ENCODE measurements around the gene PARD3B.

DNA sequence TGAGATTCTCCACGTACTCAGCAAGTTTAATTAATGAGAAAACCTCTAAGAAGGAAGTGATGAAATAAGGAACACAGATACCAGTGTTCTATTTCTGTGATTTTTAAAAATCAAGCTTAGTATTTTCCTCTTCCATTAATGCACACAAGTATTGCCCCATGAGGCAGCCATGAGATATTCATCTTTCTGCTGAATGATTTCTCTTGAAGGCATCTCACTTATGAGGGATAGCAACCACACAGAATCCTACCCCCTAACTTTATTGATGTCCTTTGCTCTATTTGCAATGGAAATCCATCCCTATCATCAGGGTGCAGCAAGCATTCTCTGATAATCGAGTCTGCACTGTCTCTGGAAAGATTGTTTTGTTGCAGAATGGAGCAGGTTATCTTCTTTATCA lies 893.0 kb downstream of the PARD3B start:
- TF ChIP-seq, protein P1, sequence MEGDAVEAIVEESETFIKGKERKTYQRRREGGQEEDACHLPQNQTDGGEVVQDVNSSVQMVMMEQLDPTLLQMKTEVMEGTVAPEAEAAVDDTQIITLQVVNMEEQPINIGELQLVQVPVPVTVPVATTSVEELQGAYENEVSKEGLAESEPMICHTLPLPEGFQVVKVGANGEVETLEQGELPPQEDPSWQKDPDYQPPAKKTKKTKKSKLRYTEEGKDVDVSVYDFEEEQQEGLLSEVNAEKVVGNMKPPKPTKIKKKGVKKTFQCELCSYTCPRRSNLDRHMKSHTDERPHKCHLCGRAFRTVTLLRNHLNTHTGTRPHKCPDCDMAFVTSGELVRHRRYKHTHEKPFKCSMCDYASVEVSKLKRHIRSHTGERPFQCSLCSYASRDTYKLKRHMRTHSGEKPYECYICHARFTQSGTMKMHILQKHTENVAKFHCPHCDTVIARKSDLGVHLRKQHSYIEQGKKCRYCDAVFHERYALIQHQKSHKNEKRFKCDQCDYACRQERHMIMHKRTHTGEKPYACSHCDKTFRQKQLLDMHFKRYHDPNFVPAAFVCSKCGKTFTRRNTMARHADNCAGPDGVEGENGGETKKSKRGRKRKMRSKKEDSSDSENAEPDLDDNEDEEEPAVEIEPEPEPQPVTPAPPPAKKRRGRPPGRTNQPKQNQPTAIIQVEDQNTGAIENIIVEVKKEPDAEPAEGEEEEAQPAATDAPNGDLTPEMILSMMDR (IDR thresholded peaks at IDR 0.05), result no peak
- TF ChIP-seq POLR2A (IDR thresholded peaks at IDR 0.05) (no peak), POLR2AphosphoS5 (IDR thresholded peaks at IDR 0.05; ENCODE audit: insufficient read depth in 1 of 2, low read depth in 1 of 2) (no peak)
